ENCODE measurements around the gene AKAP6.

Gene AKAP6

DNA sequence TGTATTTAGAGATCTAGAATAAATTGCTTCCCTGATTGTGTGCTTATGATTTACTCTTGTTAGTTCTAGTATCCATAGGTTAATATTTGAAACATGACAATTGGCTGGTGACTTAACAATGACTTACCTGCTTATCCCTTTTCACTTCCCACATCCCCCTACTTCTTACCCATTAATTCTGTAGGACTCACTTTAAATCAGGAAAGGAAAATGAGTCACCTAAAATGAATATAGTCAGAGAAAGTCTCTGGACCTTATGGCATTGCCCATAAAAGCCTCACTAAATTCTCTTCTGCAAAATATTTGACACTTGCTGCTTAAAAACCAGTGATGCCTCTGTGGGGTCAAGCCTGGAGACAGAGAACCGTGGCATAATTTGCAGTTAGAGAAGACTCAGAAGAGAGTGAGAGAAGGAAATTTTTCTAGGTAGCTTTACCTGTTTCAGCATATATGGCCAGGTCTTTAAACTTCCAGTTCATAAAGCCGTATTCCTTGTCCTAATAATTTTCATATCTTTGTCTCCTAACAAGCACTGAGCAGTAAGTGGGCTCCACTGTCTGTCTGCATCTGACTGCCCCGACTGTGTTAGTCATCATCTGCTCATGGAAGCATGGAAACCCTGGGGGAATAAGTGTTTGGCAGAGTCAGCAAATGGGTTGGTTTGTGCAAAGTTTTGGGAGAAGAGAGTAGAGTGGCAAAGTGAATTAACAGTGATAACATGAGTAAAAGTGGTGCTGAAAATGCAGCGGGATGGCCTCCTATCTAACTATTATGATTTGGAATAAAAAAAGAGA is 294.4 kb downstream of the AKAP6 start:
- no peaks in the 10 kb centered on the region for H3K36me3 ChIP-seq (ENCODE audit: insufficient read depth)
- H3K4me2 ChIP-seq, result no peak overlapping the region
- H2AFZ ChIP-seq (ENCODE audit: low read depth), result no peak overlapping the region
- H3K27me3 ChIP-seq (ENCODE audit: insufficient read depth, low read depth), result no peaks in the 10 kb centered on the region
- H4K20me1 ChIP-seq (ENCODE audit: insufficient read depth), result no peaks in the 10 kb centered on the region
- no peaks in the 10 kb centered on the region for H3K79me2 ChIP-seq (ENCODE audit: insufficient read depth, low read depth)
- no peak overlapping the region for H3K9ac ChIP-seq
- TF ChIP-seq, protein P1, sequence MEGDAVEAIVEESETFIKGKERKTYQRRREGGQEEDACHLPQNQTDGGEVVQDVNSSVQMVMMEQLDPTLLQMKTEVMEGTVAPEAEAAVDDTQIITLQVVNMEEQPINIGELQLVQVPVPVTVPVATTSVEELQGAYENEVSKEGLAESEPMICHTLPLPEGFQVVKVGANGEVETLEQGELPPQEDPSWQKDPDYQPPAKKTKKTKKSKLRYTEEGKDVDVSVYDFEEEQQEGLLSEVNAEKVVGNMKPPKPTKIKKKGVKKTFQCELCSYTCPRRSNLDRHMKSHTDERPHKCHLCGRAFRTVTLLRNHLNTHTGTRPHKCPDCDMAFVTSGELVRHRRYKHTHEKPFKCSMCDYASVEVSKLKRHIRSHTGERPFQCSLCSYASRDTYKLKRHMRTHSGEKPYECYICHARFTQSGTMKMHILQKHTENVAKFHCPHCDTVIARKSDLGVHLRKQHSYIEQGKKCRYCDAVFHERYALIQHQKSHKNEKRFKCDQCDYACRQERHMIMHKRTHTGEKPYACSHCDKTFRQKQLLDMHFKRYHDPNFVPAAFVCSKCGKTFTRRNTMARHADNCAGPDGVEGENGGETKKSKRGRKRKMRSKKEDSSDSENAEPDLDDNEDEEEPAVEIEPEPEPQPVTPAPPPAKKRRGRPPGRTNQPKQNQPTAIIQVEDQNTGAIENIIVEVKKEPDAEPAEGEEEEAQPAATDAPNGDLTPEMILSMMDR (conservative IDR thresholded peaks at IDR 0.05; ENCODE audit: low read depth, low read length), result no peak
- no peak overlapping the region for H3K4me3 ChIP-seq (IDR thresholded peaks at IDR 0.05; ENCODE audit: insufficient read depth, low read depth, low read length)
- no peak overlapping the region for H3K27ac ChIP-seq
- no peaks in the 10 kb centered on the region for H3K4me1 ChIP-seq (ENCODE audit: low read depth, poor library complexity, severe bottlenecking)

DNA sequence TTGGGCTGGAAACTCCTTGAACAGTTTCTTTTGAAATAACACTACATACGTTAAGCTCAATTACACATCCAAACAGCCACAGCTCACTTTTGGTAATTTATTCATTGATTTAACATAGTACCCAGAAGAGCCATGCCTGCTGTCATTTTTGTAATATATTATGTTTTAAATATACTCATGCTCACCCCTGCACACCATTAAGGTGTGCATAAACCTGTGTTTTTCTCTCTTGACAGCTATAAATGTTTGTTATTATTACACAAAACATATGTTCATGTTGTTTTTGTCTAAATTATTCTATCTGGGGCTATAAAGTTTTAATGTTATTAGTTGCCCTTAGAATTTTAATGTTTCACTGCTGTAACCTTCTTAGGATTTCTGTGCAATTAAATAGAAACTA is 296.1 kb downstream of the AKAP6 start:
- Histone ChIP-seq H3K27me3 (ENCODE audit: insufficient read depth, low read depth) (no peaks in the 10 kb centered on the region), H3K27ac (no peak overlapping the region), H4K20me1 (ENCODE audit: insufficient read depth) (no peaks in the 10 kb centered on the region), H3K36me3 (ENCODE audit: insufficient read depth) (no peaks in the 10 kb centered on the region), H2AFZ (ENCODE audit: low read depth) (no peak overlapping the region), H3K4me1 (ENCODE audit: low read depth, poor library complexity, severe bottlenecking) (no peaks in the 10 kb centered on the region), H3K79me2 (ENCODE audit: insufficient read depth, low read depth) (no peaks in the 10 kb centered on the region), H3K4me2 (no peak overlapping the region), H3K9ac (no peak overlapping the region), H3K4me3 (IDR thresholded peaks at IDR 0.05; ENCODE audit: insufficient read depth, low read depth, low read length) (no peak overlapping the region)
- TF ChIP-seq, protein P1 (conservative IDR thresholded peaks at IDR 0.05; ENCODE audit: low read depth, low read length), result no peak

DNA sequence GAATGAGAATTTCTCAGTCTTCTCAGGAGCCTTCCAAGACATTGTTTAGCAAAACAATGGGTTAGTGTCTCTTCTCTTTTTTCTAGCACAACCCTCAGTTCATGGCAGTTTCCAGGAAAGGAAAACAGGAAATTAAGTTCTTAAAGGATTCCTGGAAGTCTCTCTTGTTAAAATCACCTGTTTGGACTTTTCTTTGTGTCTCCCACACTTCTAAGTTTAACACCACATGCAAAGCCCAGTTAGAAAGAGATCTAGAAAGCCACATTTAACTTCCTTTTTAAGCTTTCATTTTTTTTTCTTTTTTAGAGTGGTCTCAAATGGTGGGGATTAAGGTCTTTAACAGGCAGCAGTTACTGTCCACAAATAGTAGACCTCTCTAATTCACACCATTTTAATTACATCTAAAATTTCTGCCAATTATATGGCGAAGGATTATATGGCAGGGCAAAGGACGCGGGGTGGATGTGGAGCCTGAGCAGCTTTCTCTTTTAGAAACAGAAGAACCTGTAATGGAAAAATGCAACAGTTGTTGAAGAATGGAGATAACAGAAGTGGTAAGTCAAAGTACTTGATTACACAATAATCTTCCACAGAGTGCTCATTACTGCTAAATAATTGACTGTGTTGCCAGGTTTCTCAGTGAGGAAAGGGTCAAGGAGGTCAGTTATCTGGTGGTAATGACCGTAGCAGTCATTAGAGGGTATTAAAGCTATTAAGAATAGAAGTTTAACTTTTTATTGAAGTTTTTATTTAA is 298.6 kb downstream of the AKAP6 start:
- Histone ChIP-seq H3K27me3 (ENCODE audit: insufficient read depth, low read depth) (no peaks in the 10 kb centered on the region), H3K27ac (no peak overlapping the region), H3K79me2 (ENCODE audit: insufficient read depth, low read depth) (no peaks in the 10 kb centered on the region), H3K4me1 (ENCODE audit: low read depth, poor library complexity, severe bottlenecking) (no peaks in the 10 kb centered on the region), H2AFZ (ENCODE audit: low read depth) (no peak overlapping the region), H3K4me2 (no peak overlapping the region), H3K4me3 (IDR thresholded peaks at IDR 0.05; ENCODE audit: insufficient read depth, low read depth, low read length) (no peak overlapping the region), H3K9ac (no peak overlapping the region), H4K20me1 (ENCODE audit: insufficient read depth) (no peaks in the 10 kb centered on the region), H3K36me3 (ENCODE audit: insufficient read depth) (no peaks in the 10 kb centered on the region)
- TF ChIP-seq, protein P1 (conservative IDR thresholded peaks at IDR 0.05; ENCODE audit: low read depth, low read length), result no peak

DNA sequence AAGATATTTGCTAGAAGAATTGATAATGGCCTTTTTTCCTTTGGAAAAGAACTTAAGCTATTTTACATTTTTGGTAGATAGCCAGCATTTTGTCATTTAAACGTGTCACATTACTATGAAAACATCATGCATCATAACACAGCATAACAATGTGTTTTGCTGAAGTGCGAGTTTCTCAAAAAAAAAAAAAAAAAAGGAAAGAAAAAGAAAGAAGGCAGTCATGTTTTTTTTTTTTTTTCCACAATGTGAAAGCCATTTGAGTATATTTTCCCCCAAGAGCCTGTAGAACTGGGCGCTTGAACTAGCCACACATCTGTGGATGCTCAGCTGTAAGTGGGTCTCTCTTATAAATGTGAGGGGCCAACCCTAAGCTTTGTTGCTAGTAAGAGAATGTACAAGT is 300.1 kb downstream of the AKAP6 start:
- Histone ChIP-seq H3K4me2 (no peak overlapping the region), H3K27me3 (ENCODE audit: insufficient read depth, low read depth) (no peaks in the 10 kb centered on the region), H2AFZ (ENCODE audit: low read depth) (no peak overlapping the region), H3K4me3 (IDR thresholded peaks at IDR 0.05; ENCODE audit: insufficient read depth, low read depth, low read length) (no peak overlapping the region), H3K4me1 (ENCODE audit: low read depth, poor library complexity, severe bottlenecking) (no peaks in the 10 kb centered on the region), H3K79me2 (ENCODE audit: insufficient read depth, low read depth) (no peaks in the 10 kb centered on the region), H3K9ac (no peak overlapping the region), H4K20me1 (ENCODE audit: insufficient read depth) (no peaks in the 10 kb centered on the region), H3K36me3 (ENCODE audit: insufficient read depth) (no peaks in the 10 kb centered on the region), H3K27ac (no peak overlapping the region)
- TF ChIP-seq, protein P1 (conservative IDR thresholded peaks at IDR 0.05; ENCODE audit: low read depth, low read length), result no peak

Measured in KMS-11 (cell line).